Measurements from ENCODE around the gene C1orf53.

C1orf53 gene

GRCh38 chr1:197955486-197956394 is 53.3 kb downstream of the C1orf53 start:
- TF ChIP-seq REST (IDR thresholded peaks at IDR 0.05; ENCODE audit: low read depth): no peak
- TF ChIP-seq TAF1 (IDR thresholded peaks at IDR 0.05; ENCODE audit: low read depth): no peak
- TF ChIP-seq EGR1 (IDR thresholded peaks at IDR 0.05): peak; percentile 48; the same call in 1 of the 2 replicates
- no peak for TF ChIP-seq RAD21 (IDR thresholded peaks at IDR 0.05; ENCODE audit: low read depth)
- no peak for TF ChIP-seq EP300 (IDR thresholded peaks at IDR 0.05; ENCODE audit: borderline replicate concordance)
- TF ChIP-seq NFIC (IDR thresholded peaks at IDR 0.05): 0 out of 2 replicates have a peak, but pooled peaks have one; percentile 18
- TF ChIP-seq CREB1 (IDR thresholded peaks at IDR 0.05; ENCODE audit: low read depth): no peak
- no peak for TF ChIP-seq USF1 (IDR thresholded peaks at IDR 0.05)
